Endothelial cell of umbilical vein (primary cell): ENCODE data around the gene CHST11. TPM values are rescaled to one million over a fixed set of nuclear protein-coding genes. Genes with fewer than 3 reads are reported as not detected.

Experiments
- BruUV-seq: library from RNA; stranded (reverse); fragments of 400-500 nt; replicated peaks from 2 replicates; lab custom pipeline; 2021; lab: Mats Ljungman, UMichigan
- CTCF ChIA-PET: fragments of 300-600, 350-600 bp; sonication (Branson Sonifier 250); formaldehyde crosslinking; loops from one replicate; lab custom pipeline; 2021; ENCODE audit warnings: antibody characterized with exemption, inconsistent platforms; lab: Charles Lee
- POLR2A ChIA-PET: fragments of 300-600, 350-600 bp; sonication (Branson Sonifier 250); formaldehyde crosslinking; loops from one replicate; lab custom pipeline; 2021; ENCODE audit warnings: antibody characterized with exemption, inconsistent platforms; lab: Charles Lee
- DNase-seq: peaks from one replicate; pipeline ENCODE4 v3.0.0-alpha.2; 2011; ENCODE audit warnings: low read depth, low spot score
- FAIRE-seq: peaks from 2 replicates; lab custom pipeline; 2011; peaks lifted over from hg19 to GRCh38; lab: Jason Lieb, UNC
- H2AFZ ChIP-seq: 2 replicates; pipeline ENCODE4 v1.6.0; 2012; ENCODE audit warnings: low read depth, low read length, control low read depth, inconsistent platforms
- H3K27ac ChIP-seq: 2 replicates; pipeline ENCODE4 v1.5.1; 2011; ENCODE audit warnings: low read depth, mild to moderate bottlenecking, control low read depth, low read length, moderate library complexity; ENCODE audit not compliant: insufficient read depth
- H3K27me3 ChIP-seq, 2 experiments: 2 replicates each; pipeline versions ENCODE4 v1.6.0 to v1.6.1; 2011; ENCODE audit warnings: low read length in 2 of 2, mixed read lengths in 1 of 2; ENCODE audit not compliant: control insufficient read depth in 2 of 2, insufficient read depth in 2 of 2
- H3K36me3 ChIP-seq, 2 experiments: 2 replicates in 1 of 2; 3 replicates in 1 of 2; pipeline ENCODE4 v1.5.1; 2011; ENCODE audit warnings: low read length in 2 of 2, mild to moderate bottlenecking in 1 of 2, moderate library complexity in 1 of 2; ENCODE audit not compliant: control insufficient read depth in 2 of 2, insufficient read depth in 2 of 2; ENCODE audit errors: extremely low read depth in 1 of 2
- H3K4me1 ChIP-seq: 3 replicates; pipeline ENCODE4 v1.5.1; 2011; ENCODE audit warnings: mild to moderate bottlenecking, low read length; ENCODE audit not compliant: control insufficient read depth, insufficient read depth; ENCODE audit errors: extremely low read depth
- H3K4me2 ChIP-seq: 2 replicates; pipeline ENCODE4 v1.6.1; 2011; ENCODE audit warnings: low read length, control low read depth, mixed read lengths; ENCODE audit not compliant: insufficient read depth
- H3K4me3 ChIP-seq, 3 experiments: fragments of 200-600 bp in 1 of 3; sonication (generic), shearing (Covaris generic) in 1 of 3; replicated peaks in 1 of 3; 2 replicates each; pipeline ENCODE4 v1.5.1; 2011 to 2016; ENCODE audit warnings: control low read depth in 3 of 3, low read length in 3 of 3, mild to moderate bottlenecking in 2 of 3, inconsistent platforms in 1 of 3, low read depth in 1 of 3, moderate library complexity in 1 of 3; ENCODE audit not compliant: insufficient read depth in 1 of 3
- H3K79me2 ChIP-seq: 2 replicates; pipeline ENCODE4 v1.6.0; 2012; ENCODE audit warnings: low read length, inconsistent platforms; ENCODE audit not compliant: control insufficient read depth, insufficient read depth
- H3K9ac ChIP-seq: replicated peaks from 2 replicates; pipeline ENCODE3; 2011; ENCODE audit warnings: low read length, control low read depth; ENCODE audit not compliant: insufficient read depth; ENCODE audit errors: extremely low read depth
- H3K9me1 ChIP-seq: replicated peaks from 3 replicates; pipeline ENCODE4 v1.6.0; 2011; ENCODE audit warnings: mild to moderate bottlenecking, low read length; ENCODE audit not compliant: control insufficient read depth, insufficient read depth; ENCODE audit errors: extremely low read depth
- H3K9me3 ChIP-seq: replicated peaks from 2 replicates; pipeline ENCODE4 v1.5.1; 2012; ENCODE audit warnings: low read length, inconsistent platforms; ENCODE audit not compliant: control insufficient read depth, insufficient read depth
- H4K20me1 ChIP-seq: replicated peaks from 2 replicates; pipeline ENCODE3; 2011; ENCODE audit warnings: mild to moderate bottlenecking, low read length; ENCODE audit not compliant: control insufficient read depth, insufficient read depth; ENCODE audit errors: extremely low read depth
- CTCF ChIP-seq, 2 donors: IDR thresholded peaks; 1 replicate in 1 of 2; 2 replicates in 1 of 2; pipeline ENCODE4 v1.5.1; 2011; ENCODE audit warnings: low read length in 2 of 2, mild to moderate bottlenecking in 2 of 2, moderate library complexity in 2 of 2, control low read depth in 1 of 2, inconsistent platforms in 1 of 2, low read depth in 1 of 2; ENCODE audit not compliant: insufficient read depth in 1 of 2; ENCODE audit errors: extremely low read depth in 1 of 2
- EZH2 ChIP-seq: IDR thresholded peaks from 2 replicates; pipeline ENCODE4 v1.6.1; 2012; ENCODE audit warnings: borderline replicate concordance, low read depth, mild to moderate bottlenecking, moderate library complexity, low read length, inconsistent platforms; ENCODE audit not compliant: severe bottlenecking
- FOS ChIP-seq: IDR thresholded peaks from 2 replicates; pipeline ENCODE4 v1.6.1; 2011; ENCODE audit warnings: mild to moderate bottlenecking, low read length, moderate library complexity, borderline replicate concordance; ENCODE audit not compliant: insufficient read depth
- GATA2 ChIP-seq: IDR thresholded peaks from 2 replicates; pipeline ENCODE4 v1.7.0; 2011; ENCODE audit warnings: low read depth, mild to moderate bottlenecking, moderate library complexity, mixed read lengths, low read length; ENCODE audit not compliant: insufficient read length, insufficient read depth
- JUN ChIP-seq: IDR thresholded peaks from 2 replicates; pipeline ENCODE4 v1.6.1; 2011; ENCODE audit warnings: borderline replicate concordance, low read depth; ENCODE audit not compliant: insufficient read length, insufficient read depth
- MAX ChIP-seq: IDR thresholded peaks from 2 replicates; pipeline ENCODE4 v1.6.1; 2011; ENCODE audit not compliant: insufficient read depth, insufficient read length
- MYC ChIP-seq: IDR thresholded peaks from one replicate; pipeline ENCODE4 v1.6.1; 2011; ENCODE audit warnings: mild to moderate bottlenecking, low read depth, low read length
- POLR2A ChIP-seq: IDR thresholded peaks from 2 replicates; pipeline ENCODE4 v1.6.1; 2012; ENCODE audit warnings: low read depth, mild to moderate bottlenecking, control low read depth, low read length
- POLR2AphosphoS5 ChIP-seq: IDR thresholded peaks from 2 replicates; pipeline ENCODE4 v1.6.1; 2012; ENCODE audit warnings: low read depth, mild to moderate bottlenecking, control low read depth, low read length, moderate library complexity; ENCODE audit not compliant: insufficient read depth
- dilution Hi-C: fragments of 300-500 bp; cut with MboI; formaldehyde crosslinking; loops from one replicate; pipeline ENCODE4 v1.15.0; 2019; ENCODE audit warnings: low sequenced_read_pairs; ENCODE audit not compliant: extremely low pct_ligation_motif_present
- intact Hi-C: fragments of 100-400 bp; cut with micrococcal nuclease; formaldehyde crosslinking; loops from one replicate; pipeline ENCODE4 v1.10.0; 2022
- polyA plus RNA-seq, 4 experiments: library from polyadenylated mRNA; depleted of rRNA in 3 of 4; stranded (reverse) in 3 of 4; unstranded in 1 of 4; fragments of >200 nt; gene quantifications; 2 replicates each; pipeline versions ENCODE4 v1.2.1 to v1.2.3, GENCODE V29; 2011 to 2012; ENCODE audit warnings: missing spikeins in 1 of 4
- total RNA-seq: library from RNA; stranded (reverse); gene quantifications from 2 replicates; pipeline ENCODE4 v1.2.3, GENCODE V29; 2021

CHST11 gene
- total and polyA plus RNA-seq, 2 donors (not counting 3 experiments of a cell fraction or from before 2014, with no cell fraction given) = 19.7 to 20.9 TPM

GRCh38 chr12:104716172-104716571 lies 259.4 kb downstream of the CHST11 start:
- DNase-seq = no peak
- CTCF ChIA-PET = interaction anchor here (0.6 kb wide), 1 partner anchor 334 kb away, joined by 3 read pairs; no protein-coding TSS in a partner anchor
- POLR2A ChIA-PET = no interaction called here
- no peak overlapping the region for H3K4me3 ChIP-seq
- H3K4me2 ChIP-seq = no peak overlapping the region
- H3K36me3 ChIP-seq = no peaks in the 10 kb centered on the region
- no peaks in the 10 kb centered on the region for H3K79me2 ChIP-seq
- no peak overlapping the region for H2AFZ ChIP-seq
- H3K9me1 ChIP-seq = no peaks in the 10 kb centered on the region
- intact Hi-C loops = no loop called here
- H3K4me1 ChIP-seq = peaks cover 11% of the 10 kb centered on the region
- H3K9me3 ChIP-seq = no peaks in the 10 kb centered on the region
- BruUV-seq = no TSS peak
- TF ChIP-seq CTCF (IDR thresholded peaks at IDR 0.05; ENCODE audit: extremely low read depth in 1 of 2, insufficient read depth in 1 of 2, low read depth in 1 of 2, low read length in 2 of 2) = no peak
- H3K27ac ChIP-seq = no peak overlapping the region
- H4K20me1 ChIP-seq = no peaks in the 10 kb centered on the region
- no peak overlapping the region for H3K9ac ChIP-seq
- no peak for FAIRE-seq
- no peaks in the 10 kb centered on the region for H3K27me3 ChIP-seq
- dilution Hi-C loops = no loop called here

- no peaks in the 10 kb centered on the region for H3K79me2 ChIP-seq
- H2AFZ ChIP-seq = no peak overlapping the region
- H3K27ac ChIP-seq = no peak overlapping the region
- CTCF ChIA-PET = interaction anchor here (0.9 kb wide), 1 partner anchor 72 kb away, joined by 3 read pairs; no protein-coding TSS in a partner anchor
- POLR2A ChIA-PET = no interaction called here
- H3K4me3 ChIP-seq = no peak overlapping the region
- no peak for FAIRE-seq
- BruUV-seq = no TSS peak
- no peaks in the 10 kb centered on the region for H3K9me1 ChIP-seq
- no peaks in the 10 kb centered on the region for H3K27me3 ChIP-seq
- H3K9ac ChIP-seq = no peak overlapping the region
- dilution Hi-C loops = no loop called here
- no peaks in the 10 kb centered on the region for H4K20me1 ChIP-seq
- intact Hi-C loops = no loop called here
- H3K4me1 ChIP-seq = peaks cover 17% of the 10 kb centered on the region
- H3K9me3 ChIP-seq = no peaks in the 10 kb centered on the region
- no peak overlapping the region for H3K4me2 ChIP-seq
- DNase-seq = no peak
- TF ChIP-seq POLR2A (no peak), MYC (no peak), GATA2 (no peak), MAX (no peak), EZH2 (no peak), FOS (no peak), POLR2AphosphoS5 (no peak), JUN (no peak), CTCF (IDR thresholded peaks at IDR 0.05; ENCODE audit: extremely low read depth in 1 of 2, insufficient read depth in 1 of 2, low read depth in 1 of 2, low read length in 2 of 2) (no peak)
- H3K36me3 ChIP-seq = no peaks in the 10 kb centered on the region
Measured at GRCh38 chr12:104718304-104718929, 261.7 kb downstream of the CHST11 start.
